HL-60 (cell line): ENCODE data around the gene TNIK.
A peak's percentile ranks its signal among the peaks of the same experiment; 100 is the strongest.

Experiments used
- DNase-seq, 2 experiments: peaks; one replicate each; pipeline ENCODE4 v3.0.0-alpha.2; 2010 to 2020; ENCODE audit warnings: low read depth in 1 of 2, low spot score in 1 of 2
- H3K27ac ChIP-seq: fragments of 250-450 bp; sonication (Bioruptor Pico); replicated peaks from 2 replicates; pipeline ENCODE4 v1.5.1; 2020; ENCODE audit warnings: mild to moderate bottlenecking, moderate library complexity
- H3K27me3 ChIP-seq: fragments of 250-450 bp; sonication (Bioruptor Pico); 2 replicates; pipeline ENCODE4 v1.5.1; 2021; ENCODE audit warnings: mild to moderate bottlenecking, moderate library complexity; ENCODE audit not compliant: insufficient read depth, poor library complexity, severe bottlenecking
- H3K4me3 ChIP-seq: replicated peaks from 2 replicates; pipeline ENCODE4 v1.5.1; 2011; ENCODE audit warnings: mild to moderate bottlenecking, control low read depth, low read length; ENCODE audit not compliant: insufficient read depth
- GABPA ChIP-seq: IDR thresholded peaks from 2 replicates; pipeline ENCODE4 v1.6.1; 2012; ENCODE audit warnings: low read depth
- POLR2AphosphoS5 ChIP-seq: IDR thresholded peaks from 2 replicates; pipeline ENCODE4 v1.6.1; 2012; ENCODE audit warnings: low read depth
- SPI1 ChIP-seq: IDR thresholded peaks from 2 replicates; pipeline ENCODE4 v1.6.1; 2012; ENCODE audit warnings: low read depth, mild to moderate bottlenecking, borderline replicate concordance
- TF ChIP-seq, protein P1 (sequence below): IDR thresholded peaks from one replicate; pipeline ENCODE4 v1.5.1; 2011; ENCODE audit warnings: low read length, control low read depth, inconsistent platforms; ENCODE audit not compliant: insufficient read depth
- TF ChIP-seq, protein P2 (sequence below): IDR thresholded peaks from 2 replicates; pipeline ENCODE4 v1.6.1; 2012; ENCODE audit warnings: low read depth; ENCODE audit not compliant: insufficient replicate concordance

The TNIK gene

DNA sequence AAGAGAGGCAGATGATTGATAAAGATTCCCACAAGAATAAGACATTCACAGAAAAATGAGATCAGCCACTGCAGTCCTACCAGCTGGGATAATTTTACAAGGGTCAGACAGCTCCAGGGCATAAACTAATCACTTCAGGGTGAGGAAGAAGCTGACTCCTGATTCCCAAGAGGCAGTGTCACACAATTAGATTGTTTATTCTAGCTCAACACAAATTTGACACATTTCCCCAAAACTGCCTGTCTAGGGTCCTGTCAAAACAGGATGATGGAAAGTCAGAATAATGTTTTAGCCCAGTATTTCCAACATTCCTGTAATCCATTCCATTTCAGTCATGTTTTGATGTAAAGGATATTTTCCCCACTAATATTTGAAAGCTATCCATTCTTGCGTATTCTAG, 110.8 kb downstream of the TNIK start:
- TF ChIP-seq, protein P1, sequence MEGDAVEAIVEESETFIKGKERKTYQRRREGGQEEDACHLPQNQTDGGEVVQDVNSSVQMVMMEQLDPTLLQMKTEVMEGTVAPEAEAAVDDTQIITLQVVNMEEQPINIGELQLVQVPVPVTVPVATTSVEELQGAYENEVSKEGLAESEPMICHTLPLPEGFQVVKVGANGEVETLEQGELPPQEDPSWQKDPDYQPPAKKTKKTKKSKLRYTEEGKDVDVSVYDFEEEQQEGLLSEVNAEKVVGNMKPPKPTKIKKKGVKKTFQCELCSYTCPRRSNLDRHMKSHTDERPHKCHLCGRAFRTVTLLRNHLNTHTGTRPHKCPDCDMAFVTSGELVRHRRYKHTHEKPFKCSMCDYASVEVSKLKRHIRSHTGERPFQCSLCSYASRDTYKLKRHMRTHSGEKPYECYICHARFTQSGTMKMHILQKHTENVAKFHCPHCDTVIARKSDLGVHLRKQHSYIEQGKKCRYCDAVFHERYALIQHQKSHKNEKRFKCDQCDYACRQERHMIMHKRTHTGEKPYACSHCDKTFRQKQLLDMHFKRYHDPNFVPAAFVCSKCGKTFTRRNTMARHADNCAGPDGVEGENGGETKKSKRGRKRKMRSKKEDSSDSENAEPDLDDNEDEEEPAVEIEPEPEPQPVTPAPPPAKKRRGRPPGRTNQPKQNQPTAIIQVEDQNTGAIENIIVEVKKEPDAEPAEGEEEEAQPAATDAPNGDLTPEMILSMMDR, result no peak
- TF ChIP-seq, protein P2, sequence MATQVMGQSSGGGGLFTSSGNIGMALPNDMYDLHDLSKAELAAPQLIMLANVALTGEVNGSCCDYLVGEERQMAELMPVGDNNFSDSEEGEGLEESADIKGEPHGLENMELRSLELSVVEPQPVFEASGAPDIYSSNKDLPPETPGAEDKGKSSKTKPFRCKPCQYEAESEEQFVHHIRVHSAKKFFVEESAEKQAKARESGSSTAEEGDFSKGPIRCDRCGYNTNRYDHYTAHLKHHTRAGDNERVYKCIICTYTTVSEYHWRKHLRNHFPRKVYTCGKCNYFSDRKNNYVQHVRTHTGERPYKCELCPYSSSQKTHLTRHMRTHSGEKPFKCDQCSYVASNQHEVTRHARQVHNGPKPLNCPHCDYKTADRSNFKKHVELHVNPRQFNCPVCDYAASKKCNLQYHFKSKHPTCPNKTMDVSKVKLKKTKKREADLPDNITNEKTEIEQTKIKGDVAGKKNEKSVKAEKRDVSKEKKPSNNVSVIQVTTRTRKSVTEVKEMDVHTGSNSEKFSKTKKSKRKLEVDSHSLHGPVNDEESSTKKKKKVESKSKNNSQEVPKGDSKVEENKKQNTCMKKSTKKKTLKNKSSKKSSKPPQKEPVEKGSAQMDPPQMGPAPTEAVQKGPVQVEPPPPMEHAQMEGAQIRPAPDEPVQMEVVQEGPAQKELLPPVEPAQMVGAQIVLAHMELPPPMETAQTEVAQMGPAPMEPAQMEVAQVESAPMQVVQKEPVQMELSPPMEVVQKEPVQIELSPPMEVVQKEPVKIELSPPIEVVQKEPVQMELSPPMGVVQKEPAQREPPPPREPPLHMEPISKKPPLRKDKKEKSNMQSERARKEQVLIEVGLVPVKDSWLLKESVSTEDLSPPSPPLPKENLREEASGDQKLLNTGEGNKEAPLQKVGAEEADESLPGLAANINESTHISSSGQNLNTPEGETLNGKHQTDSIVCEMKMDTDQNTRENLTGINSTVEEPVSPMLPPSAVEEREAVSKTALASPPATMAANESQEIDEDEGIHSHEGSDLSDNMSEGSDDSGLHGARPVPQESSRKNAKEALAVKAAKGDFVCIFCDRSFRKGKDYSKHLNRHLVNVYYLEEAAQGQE, result no peak
- no peak for TF ChIP-seq GABPA
- TF ChIP-seq SPI1, result no peak
- TF ChIP-seq POLR2AphosphoS5, result no peak
- DNase-seq, result no peak
- Histone ChIP-seq H3K27me3 (no peaks in the 10 kb centered on the region), H3K27ac (no peak overlapping the region), H3K4me3 (no peak overlapping the region)

DNA sequence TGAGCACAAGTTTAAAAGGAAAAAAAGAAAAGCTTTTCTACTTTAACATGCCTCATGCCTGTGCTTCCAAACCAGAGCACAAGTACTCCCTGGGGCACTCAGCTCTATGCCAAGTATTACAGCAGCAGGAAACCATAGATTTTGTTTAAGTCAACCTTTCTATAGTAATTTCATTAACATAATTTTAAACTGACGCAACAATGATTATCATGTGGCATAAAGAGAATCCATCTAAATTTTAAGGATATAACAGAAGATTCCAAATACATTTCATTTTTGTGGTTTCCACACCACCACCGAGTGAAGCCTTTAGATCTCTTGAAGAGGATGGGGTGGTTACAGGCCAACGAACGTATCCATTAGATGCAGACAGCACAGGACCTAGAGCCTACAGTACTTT, 112.1 kb downstream of the TNIK start:
- H3K27ac ChIP-seq, result no peak overlapping the region
- no peak overlapping the region for H3K4me3 ChIP-seq
- DNase-seq, result no peak
- TF ChIP-seq SPI1 (no peak), GABPA (no peak), POLR2AphosphoS5 (no peak)
- TF ChIP-seq, protein P1, result no peak
- TF ChIP-seq, protein P2, result no peak
- no peaks in the 10 kb centered on the region for H3K27me3 ChIP-seq

DNA sequence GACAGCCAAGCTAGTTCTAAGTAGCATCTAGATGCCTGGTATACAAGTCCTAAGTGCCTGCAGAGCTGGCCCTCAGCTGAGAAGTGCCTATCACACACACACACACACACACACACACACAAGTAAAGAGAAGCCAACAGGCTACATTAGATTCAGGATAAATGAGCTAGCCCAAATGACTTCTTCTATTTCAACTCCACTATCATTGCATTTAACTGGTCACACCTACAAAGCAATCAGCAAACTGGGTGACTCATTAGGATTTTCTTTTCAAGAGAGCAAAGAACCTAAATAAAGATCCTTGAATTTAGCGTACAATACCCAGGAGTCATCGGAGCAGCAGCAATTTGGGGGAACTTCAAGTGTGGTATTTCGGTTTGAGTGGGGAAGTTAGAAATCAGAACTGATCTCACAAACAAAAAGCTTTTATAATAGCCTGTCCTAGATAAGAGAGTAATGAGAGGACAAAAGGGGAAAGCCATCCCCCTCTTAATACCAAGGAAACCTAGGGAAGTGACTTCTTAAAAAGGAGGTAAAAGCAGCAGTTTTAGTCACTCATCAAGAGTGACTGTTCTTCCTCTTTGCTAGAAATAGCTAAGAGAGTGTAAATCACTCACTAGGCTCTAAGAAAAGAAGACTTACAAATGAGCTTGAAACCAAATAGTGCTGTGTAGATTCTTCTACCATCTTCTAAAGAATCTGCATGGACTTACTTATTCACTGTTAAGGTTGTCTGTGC, 112.7 kb downstream of the TNIK start:
- Histone ChIP-seq H3K27ac (no peak overlapping the region), H3K4me3 (no peak overlapping the region), H3K27me3 (no peaks in the 10 kb centered on the region)
- DNase-seq, result no peak
- TF ChIP-seq GABPA (no peak), SPI1 (peak; percentile 4; the same call in 1 of the 2 replicates), POLR2AphosphoS5 (no peak)

DNA sequence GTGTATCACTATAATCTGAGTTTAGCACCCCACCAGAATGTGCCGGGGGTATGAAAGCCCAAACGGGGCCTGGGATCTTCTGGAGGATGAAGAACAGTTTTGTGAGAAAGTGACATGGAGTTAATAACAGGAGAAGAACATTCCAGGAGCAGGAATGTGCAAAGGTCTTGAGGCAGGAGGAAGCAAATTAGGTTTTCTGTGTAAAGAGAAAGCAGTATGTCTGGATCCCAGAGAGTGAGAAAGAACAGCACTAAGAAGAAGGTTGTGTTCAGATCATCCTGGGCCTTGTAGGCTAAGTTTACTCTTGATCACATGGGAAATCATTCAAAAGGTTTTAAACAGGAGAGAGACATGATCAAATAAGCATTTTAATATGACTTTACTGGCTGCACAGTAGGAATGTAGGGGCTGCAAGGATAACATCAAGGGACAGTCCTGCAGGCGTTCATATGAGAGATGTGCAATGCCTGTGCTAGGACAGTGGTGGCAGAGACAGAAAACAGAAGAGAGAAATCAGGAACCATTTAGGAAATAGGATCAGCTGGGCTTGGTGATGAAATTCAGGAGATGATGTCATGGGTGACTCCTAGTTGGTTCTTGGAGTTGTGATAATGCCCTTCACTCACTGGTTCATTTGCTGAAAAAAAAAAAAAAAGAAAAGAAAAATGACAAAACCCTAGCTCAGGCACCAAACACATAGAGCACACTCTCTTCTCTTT, 113.5 kb downstream of the TNIK start:
- Histone ChIP-seq H3K27ac (no peak overlapping the region), H3K27me3 (no peaks in the 10 kb centered on the region), H3K4me3 (no peak overlapping the region)
- DNase-seq, result peak; percentile 15 to 78
- TF ChIP-seq SPI1 (no peak), POLR2AphosphoS5 (no peak), GABPA (no peak)
- TF ChIP-seq, protein P2, result no peak
- TF ChIP-seq, protein P1, result no peak
